Activated CD8-positive, alpha-beta memory T cell treated with anti-CD3 and anti-CD28 coated beads, Interleukin-2, amount 50 U/mL, for 4 hours (primary cell): Measurements from ENCODE around the gene C7orf25.
"Not testable (repeated sequence)": the region's sequence is repeated elsewhere in the genome, so short reads cannot be mapped to it uniquely, and the experiment has no call there.

Experiments
- DNase-seq: peaks from one replicate; pipeline ENCODE4 v3.0.0-alpha.2; 2020

C7orf25 gene

DNA sequence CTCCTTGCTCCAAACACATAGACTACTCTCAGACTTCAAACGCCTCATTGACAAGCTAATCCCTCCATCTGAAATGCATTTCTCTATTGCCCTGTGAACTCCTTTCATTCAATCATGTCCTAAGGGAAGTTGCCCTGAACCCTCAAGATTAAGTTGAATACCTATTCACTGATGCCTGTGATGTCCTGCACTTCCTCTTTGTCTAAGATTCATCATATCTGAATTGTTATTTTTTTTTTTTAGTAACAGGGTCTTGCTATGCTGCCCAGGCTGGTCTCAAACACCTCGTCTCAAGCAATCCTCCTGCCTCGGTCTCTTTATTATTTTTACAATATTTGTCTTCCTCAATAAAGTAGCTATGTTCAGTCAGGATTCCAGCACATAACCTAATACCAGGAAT is 16.9 kb upstream of the C7orf25 start:
- no peak for DNase-seq

DNA sequence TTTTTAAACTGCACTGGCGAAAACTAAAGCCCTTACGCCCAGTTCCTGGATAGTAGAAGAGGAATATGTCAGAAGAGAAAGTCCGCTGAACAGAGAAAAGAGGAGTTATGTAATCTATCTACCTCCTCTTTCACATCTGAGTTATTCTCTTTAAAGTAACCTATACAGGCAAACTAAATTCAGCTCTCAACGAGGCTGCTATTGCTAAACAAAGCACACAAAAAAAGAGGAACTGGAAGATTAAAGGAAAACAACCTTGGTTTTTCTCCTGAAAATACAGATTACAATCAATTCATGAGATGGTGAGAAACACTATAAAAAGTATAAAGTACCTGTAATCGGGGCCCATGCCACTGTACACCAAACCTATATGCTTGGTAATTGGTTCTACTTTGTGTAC is 14.3 kb upstream of the C7orf25 start:
- no peak for DNase-seq

DNA sequence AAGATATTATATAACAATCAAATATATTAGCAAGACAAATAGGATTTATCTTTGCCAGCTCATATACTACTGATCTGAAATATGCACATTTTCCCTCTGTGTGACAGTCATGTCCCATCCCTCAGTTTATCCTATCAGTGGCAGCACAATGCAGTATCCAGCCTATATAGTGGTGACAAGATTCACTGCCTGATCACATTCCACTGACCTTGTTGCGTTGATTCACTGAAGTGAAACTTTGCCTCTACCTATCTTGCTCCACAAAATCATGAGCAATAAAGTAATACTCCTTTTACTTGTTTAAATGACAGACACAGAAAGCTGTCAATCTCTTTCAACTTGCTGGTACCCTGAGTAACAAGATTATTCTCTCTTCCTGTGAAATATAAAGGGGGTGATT is 13.8 kb upstream of the C7orf25 start:
- DNase-seq, result no peak

DNA sequence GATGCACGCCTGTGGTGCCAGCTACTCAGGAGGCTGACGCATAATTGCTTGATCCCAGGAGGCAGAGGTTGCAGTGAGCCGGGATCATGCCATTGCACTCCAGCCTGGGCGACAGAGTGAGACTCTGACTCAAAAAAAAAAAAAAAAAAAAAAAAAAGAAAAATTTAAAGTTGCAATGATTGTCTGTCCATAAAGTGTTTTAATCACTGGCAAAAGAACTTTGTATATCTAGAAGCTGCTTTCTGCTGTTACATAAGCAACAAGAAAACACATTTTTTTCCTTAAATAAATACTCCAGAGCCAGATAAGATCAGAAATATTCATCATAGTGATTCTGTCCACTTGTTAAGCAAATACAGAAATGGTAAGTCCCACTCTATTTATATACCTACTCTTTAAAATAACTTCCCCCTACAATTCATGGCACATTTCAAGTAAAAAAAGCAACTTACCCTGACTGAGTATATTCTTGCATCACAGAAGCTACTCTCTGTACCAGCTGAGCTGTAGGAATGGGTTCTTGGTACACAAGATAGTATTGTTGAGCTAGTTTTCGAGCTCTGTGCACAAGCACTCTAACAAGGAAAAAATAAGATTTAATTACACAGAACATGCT is 12.5 kb upstream of the C7orf25 start:
- no peak for DNase-seq

DNA sequence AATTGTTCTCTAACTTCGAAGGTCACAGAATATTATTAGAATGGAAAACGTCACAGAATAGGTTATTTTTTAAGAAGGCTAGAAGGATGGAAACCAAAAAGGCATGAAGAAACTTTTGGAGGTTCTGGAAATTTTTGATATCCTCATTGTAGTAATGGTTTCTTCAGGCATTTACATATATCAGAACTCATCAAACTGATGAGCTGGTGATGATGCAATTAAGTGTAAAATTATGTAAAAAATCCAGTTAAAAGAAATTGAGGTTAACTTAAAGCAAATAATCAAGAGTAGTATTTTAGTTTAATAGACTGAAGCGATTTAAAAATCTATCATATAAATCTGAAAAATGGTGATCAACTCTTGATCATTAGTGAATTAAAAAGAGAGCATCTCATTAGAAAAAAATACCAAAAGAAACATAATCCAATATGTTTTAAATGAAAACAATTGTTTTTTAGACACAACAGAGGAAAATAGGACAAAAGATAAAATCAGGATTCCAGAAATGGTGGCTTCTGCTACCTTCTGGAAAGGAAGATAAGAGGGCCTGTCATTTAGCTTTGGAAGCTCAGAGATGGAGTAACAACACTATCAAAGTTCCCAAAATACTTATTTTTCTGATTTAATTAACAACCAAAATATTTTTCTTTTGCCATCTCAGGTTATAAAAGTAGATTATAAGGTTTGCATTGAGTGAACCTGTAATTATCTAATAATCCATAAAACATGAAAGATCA is 10.3 kb upstream of the C7orf25 start:
- no peak for DNase-seq

DNA sequence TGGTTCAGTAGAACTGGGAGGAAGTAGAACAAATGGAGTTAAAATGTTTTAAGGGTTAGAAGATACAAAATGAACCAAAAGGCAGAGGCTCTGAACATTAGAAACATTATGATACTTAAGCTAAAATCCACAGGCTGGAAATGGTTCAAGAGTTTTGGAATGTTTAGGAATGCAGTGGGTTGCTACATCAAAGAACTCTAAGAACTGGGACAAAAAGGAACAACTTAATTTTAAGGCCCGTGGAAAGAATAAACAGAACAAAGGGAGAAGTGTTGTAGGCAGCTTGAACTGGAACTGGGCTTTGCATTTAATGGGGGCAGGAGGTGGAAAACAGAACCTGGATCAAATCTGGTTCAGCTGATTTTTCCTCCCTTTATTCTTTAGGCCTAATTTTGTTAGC is 3.5 kb upstream of the C7orf25 start:
- DNase-seq, result no peak

DNA sequence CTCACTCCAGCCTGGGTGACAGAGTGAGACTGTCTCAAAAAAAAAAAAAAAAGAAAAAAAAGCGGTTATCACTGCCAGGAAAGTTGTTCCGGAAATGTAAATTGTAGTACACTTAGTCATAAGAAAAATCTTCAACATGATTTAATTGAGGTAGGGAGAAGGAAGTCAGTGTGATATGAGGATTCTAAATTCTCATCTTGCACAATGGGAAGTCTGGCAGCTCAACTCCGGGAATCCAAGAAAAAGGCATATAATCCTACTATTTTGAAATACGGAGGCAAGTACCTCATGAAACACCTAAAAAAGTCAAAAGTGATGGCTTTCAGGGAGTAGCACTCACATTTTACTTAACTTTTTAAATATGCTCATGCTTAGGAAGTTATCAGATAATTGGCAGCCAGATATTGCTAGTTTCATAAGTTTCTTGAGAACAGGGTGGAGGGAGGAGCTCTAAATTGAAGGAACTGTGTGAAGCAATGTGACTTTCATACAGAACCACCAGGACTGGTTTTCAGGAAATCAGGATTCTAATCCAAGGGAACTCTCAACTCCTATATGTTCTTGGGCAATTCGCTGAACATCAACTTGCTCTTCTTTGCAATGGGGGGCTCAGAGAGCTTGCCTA is 2.7 kb upstream of the C7orf25 start:
- DNase-seq, result no peak

DNA sequence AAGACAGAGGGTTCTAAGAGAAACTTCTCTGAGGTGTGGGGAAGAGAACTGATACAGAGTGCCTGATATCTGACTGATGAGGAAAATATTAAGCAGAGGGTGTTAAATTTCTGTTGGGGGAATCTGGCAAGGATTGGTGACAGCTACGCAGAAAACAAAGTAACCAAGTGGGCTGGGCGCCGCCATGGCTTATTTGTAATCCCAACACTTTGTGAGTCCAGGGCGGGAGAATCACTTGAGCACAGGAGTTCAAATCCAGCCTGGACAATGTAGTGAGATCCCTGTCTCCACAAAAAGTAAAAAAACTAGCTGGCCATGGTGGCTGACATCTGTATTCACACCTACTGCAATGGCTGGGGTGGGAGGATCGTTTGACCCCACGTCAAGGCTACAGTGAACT is 2.1 kb upstream of the C7orf25 start:
- DNase-seq, result no peak

DNA sequence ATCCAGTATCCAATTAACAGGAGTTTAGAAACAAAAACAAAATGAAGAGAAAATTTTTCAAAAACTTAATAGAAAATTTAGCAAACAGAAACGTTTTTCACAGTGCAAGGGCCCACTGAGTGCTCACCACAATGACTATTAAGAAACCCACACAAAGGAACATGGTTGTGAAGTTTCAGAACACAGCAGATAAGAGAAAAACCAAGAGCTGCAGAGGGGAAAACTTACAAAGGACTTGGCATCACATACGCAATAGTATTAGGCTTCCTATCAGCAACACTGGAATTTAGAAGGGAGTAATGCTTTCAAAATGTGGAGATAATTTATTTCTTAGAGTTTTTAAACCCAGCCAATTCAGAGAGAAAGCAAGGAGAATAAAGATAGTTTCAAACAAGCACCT is 1.7 kb upstream of the C7orf25 start:
- DNase-seq, result no peak

DNA sequence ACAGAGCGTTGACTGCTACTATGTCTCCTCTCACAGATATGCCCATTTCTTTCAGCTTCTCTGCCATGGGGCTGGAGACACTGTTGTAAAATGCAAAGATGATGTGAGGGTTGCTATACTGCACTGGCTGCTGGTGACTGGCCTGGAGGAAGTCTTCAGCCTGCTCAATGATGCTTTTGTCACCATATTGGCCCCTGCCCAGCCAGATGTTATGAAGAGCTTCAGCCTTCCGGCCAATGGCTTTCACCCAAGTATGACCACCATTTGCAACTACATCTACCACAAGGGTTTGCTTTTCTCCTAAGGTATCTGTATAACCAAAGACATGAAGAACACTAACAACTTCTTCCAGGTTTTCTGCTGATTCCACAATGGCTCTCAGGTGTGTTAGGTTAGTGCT is 1.6 kb downstream of the C7orf25 start:
- no peak for DNase-seq

DNA sequence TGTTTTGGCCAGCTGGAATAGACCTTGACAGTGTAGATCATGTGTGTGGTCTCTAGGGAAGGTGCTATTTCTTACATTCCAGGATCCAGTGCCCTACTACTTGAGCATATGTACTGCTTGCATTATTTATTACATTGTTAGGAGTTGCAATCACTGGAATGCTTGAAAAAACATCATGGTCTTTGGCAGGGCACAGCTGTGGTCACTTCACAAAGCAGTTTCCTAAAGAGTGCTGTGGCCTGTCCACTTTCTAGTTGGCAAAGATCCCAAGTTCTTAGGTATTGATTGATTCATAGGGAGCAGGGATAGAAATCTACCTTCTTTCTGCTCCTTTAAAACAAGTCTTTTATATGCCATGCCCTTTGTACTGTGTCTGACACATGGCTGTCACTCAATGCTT is 4.6 kb downstream of the C7orf25 start:
- DNase-seq, result no peak

DNA sequence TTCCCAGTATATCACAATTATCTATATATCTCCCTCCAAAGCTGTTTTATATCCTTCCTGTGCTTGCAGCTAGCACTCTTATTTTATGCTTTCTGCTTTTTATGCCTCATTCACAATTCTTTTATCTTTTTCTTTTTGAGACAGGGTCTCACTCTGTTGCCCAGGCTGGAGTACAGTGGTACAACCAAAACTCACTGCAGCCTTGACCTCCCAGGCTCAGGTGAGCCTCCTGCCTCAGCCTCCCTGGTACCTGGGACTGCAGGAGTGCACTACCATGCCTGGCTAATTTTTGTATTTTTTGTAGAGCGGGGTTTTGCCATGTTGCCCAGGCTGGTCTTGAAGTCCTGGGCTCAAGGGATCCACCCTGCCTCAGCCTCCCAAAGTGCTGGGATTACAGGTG is 5.7 kb downstream of the C7orf25 start:
- no peak for DNase-seq

DNA sequence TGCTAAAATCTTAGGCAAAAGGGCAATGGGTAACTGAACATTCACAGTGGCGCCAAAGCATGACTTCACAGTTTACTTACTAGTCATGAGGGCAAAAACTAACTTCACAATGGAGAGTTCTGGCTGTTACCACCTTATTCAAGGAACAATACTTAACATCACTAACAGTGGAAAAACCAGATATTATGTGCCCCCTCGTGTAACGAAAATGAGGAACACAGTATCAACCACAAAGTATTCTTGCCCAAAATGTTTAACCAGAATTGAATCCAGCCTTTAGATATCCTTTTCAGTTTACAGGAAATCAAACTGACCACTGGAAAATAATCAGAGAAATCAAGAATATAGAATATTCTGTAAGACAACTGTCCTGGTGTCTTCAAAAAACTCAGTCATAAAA is 9.5 kb downstream of the C7orf25 start:
- no peak for DNase-seq

DNA sequence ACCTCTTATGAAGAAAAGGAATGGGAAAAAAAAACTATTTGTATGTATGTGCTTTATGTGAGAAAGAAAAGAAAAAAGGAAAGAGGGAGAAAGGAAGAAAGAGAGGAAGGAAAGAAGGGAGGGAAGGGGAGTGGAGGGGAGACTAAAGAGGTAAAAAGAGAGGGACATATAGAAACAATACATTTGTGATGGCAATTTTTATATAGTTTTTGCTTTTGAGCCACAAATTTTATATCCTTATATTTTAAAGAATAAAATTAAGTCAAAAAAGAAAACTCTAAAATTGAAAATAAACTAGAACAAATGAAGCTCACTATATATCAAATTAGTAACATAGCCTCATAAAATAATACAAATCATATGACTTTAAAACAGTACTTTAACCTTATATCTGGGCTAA is 11.0 kb downstream of the C7orf25 start:
- DNase-seq, result no peak

DNA sequence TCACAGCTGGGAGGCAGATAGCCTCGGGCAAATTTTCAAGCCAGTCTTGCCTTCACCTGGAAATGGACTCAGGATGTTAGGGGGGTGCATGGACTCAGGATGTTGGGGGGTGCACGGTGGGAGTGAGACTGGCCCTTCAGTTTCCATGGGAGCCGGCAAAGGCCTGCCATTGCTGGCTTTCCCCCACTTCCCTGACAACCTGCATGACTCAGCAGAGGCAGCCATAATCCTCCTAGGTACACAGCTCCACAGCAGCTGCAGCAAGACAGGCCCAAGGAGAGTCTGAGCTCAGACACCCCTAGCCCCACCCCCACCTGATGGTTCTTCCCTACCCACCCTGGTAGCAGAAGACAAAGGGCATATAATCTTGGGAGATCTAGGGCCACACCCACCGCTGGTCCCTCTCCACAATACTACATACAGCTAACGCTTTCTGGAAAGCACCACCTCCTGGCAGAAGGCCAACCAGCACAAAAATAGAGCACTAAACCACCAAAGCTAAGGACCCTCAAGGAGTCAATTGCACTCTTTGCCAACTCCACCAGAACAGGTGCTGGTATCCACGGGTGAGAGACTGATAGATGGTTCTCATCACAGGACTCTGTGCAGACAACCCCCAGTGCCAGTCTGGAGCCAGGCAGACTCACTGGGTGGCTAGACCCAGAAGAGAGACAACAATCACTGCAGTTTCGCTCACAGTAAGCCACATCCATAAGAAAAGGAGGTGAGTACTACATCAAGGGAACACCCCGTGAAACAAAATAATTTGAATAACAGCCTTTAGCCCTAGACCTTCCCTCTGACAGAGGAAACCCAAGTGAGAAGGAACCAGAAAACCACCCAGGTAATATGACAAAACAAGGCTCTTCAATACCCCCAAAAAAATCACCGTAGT is 18.3 kb downstream of the C7orf25 start:
- DNase-seq, result no peak

DNA sequence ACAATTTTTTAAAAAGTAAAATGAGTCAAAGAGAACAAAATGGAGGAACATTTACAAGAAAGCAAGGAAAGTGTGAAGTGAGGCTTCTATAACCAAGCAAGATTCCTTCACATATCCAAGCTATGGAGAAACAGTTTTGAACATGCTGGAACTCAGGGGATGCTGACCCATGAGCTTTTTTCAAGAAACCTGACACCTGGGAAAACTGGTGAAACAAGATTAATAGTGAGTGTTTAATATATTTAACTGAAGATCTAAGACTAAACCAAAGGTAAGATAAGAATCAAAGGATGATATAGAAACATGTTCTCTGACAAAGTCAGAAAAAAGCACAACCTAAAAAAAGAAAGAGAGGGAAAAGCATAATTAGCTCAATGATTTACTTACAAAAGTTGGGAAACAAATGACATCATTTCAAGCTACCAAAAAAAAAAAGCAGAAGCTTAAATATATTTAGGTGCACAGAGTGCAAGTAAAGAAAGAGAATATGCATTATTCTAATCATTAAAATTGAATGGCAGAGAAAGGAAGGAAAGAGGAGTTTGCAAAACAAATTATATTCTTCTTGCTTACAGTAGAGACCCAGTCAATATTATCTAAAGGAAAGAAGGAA is 24.9 kb downstream of the C7orf25 start:
- DNase-seq, result no peak

DNA sequence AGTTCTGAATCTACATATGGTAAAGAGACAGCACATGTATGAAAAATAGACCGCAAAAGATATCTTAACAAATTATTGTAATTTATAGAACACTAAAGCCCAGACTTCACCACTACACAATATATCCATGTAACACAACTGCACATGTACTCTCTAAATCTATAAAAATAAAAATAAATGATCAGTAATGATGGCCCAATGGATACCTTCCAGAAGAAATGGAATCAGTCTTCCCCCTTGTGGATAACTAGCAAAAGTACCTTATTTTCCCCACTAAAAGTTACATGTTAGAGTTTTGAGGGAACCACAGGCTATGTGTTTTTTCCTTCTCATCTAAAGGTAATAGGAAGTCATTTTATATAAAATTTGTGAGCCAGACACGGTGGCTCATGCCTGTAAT is 25.7 kb downstream of the C7orf25 start:
- DNase-seq, result no peak

DNA sequence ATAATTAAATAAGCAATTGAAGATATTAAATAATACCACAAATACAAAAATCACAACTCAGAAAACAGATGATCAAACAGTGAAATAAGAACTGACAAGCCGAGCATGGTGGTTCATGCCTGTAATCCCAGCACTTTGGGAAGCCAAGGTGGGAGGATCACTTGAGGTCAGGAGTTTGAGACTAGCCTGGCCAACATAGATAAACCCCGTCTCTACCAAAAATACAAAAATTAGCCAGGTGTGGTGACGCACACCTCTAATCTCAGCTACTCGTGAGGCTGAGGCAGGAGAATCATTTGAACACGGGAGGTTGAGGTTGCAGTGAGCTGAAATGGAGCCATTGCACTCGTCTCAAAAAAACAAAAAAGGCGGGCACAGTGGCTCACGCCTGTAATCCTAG is 26.7 kb downstream of the C7orf25 start:
- not testable (repeated sequence) for DNase-seq

DNA sequence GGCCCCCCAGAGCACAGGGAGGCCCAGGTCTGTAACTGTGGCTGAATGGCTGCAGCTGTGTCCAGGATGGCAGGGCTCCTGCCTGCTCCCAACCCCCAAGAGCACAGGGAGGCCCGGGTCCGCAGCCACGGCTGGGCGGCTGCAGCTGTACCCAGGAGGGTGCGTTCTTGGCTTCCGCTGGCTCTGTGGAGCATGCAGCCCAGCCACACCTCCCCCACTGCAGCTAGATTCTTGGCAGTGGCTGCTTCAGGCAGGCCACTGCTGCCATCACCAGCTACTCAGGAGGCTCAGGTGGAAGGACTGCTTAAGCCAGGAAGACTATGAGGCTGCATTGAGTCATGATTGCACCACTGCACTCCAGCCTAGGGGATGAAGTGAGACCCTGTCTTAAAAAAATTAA is 27.9 kb downstream of the C7orf25 start:
- DNase-seq, result no peak

DNA sequence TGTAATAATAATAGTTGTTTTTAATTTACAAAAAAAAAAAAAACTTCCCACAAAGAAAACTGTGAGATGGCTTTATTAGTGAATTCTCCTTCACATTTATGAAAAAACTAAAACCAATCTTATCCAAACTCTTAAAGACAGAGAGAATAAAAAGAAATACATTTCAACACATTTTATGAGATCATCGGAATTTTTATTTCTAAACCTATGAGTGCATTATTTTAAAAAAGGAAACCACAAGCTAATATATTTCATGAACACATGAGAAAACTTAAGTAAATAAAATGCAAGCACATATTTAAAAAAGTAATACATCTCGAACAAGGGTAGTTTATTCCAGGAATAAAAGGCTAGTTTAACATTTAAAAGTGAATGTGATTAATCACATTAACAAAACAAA is 31.5 kb downstream of the C7orf25 start:
- DNase-seq, result no peak

DNA sequence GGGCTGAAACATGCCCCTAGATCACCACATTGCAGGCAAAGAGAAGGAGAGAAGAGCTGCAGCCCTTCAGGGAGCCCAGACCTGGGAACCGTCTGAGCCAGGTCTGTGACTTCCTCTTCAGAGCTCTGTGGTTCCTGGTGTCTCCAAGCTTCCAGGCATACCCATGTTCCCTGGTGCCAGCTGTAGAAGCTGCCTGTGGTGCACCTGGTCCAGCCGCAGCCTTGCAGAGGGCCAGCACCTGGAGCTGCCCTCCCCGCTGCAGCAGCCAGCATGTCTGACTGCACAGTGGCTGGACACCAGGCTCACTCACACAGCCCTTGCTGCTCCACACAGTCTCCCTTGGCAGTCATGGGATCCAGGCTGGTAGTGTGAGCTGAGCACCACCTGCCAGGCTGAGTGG is 33.6 kb downstream of the C7orf25 start:
- DNase-seq, result no peak

DNA sequence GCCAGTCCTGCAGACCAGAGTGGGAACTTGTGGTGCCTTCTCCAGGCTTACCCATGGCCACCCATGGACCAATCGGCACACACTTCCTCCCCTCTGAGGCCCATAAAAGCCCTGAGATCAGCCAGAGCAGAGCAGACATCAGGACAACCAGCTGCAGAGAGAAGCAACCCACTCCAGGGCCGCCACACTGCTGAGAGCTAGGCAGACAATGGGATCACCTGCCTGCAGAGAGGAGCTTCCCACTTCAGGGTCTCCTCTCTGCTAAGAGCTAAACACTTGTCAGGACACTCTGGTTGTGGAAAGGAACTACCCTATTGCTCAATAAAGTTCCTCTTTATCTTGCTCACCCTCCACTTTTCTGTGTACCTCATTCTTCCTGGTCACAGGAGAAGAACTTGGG is 34.0 kb downstream of the C7orf25 start:
- DNase-seq, result no peak
